PFSK-1 (cell line): Measurements from ENCODE around the gene GPC6.

ENCODE experiments used
- FOXP2 ChIP-seq: optimal IDR thresholded peaks from 2 replicates; pipeline ENCODE3; 2011; ENCODE audit warnings: borderline replicate concordance, control low read depth, inconsistent platforms; ENCODE audit not compliant: insufficient read depth; ENCODE audit errors: extremely low read length, extremely low read depth
- POLR2AphosphoS5 ChIP-seq: IDR thresholded peaks from 2 replicates; pipeline ENCODE4 v1.6.1; 2012; ENCODE audit warnings: low read depth, mild to moderate bottlenecking, control low read depth, low read length, moderate library complexity
- SIN3A ChIP-seq: IDR thresholded peaks from 2 replicates; pipeline ENCODE4 v1.6.1; 2012; ENCODE audit warnings: mild to moderate bottlenecking, low read length, moderate library complexity, borderline replicate concordance; ENCODE audit not compliant: insufficient read depth
- TAF1 ChIP-seq: IDR thresholded peaks from 2 replicates; pipeline ENCODE4 v1.6.1; 2012; ENCODE audit warnings: low read length, control low read depth, borderline replicate concordance; ENCODE audit not compliant: insufficient read depth
- TF ChIP-seq, protein P1 (sequence below), 2 experiments: IDR thresholded peaks; 2 replicates each; pipeline versions ENCODE4 v1.6.1 to v1.8.0; 2011 to 2012; ENCODE audit warnings: low read depth in 2 of 2, low read length in 2 of 2, control low read depth in 1 of 2, inconsistent platforms in 1 of 2, mild to moderate bottlenecking in 1 of 2, moderate library complexity in 1 of 2; ENCODE audit not compliant: insufficient read depth in 1 of 2

Gene GPC6

GRCh38 chr13:93422980-93423543, 196.5 kb downstream of the GPC6 start:
- TF ChIP-seq, protein P1, sequence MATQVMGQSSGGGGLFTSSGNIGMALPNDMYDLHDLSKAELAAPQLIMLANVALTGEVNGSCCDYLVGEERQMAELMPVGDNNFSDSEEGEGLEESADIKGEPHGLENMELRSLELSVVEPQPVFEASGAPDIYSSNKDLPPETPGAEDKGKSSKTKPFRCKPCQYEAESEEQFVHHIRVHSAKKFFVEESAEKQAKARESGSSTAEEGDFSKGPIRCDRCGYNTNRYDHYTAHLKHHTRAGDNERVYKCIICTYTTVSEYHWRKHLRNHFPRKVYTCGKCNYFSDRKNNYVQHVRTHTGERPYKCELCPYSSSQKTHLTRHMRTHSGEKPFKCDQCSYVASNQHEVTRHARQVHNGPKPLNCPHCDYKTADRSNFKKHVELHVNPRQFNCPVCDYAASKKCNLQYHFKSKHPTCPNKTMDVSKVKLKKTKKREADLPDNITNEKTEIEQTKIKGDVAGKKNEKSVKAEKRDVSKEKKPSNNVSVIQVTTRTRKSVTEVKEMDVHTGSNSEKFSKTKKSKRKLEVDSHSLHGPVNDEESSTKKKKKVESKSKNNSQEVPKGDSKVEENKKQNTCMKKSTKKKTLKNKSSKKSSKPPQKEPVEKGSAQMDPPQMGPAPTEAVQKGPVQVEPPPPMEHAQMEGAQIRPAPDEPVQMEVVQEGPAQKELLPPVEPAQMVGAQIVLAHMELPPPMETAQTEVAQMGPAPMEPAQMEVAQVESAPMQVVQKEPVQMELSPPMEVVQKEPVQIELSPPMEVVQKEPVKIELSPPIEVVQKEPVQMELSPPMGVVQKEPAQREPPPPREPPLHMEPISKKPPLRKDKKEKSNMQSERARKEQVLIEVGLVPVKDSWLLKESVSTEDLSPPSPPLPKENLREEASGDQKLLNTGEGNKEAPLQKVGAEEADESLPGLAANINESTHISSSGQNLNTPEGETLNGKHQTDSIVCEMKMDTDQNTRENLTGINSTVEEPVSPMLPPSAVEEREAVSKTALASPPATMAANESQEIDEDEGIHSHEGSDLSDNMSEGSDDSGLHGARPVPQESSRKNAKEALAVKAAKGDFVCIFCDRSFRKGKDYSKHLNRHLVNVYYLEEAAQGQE (IDR thresholded peaks at IDR 0.05; ENCODE audit: insufficient read depth in 1 of 2, low read depth in 2 of 2, low read length in 2 of 2), result no peak
- TF ChIP-seq POLR2AphosphoS5 (no peak), FOXP2 (no peak), SIN3A (no peak), TAF1 (no peak)

GRCh38 chr13:93425411-93425810, 198.8 kb downstream of the GPC6 start:
- TF ChIP-seq SIN3A, result no peak
- TF ChIP-seq FOXP2, result no peak
- TF ChIP-seq POLR2AphosphoS5, result no peak
- no peak for TF ChIP-seq TAF1
- TF ChIP-seq, protein P1 (IDR thresholded peaks at IDR 0.05; ENCODE audit: insufficient read depth in 1 of 2, low read depth in 2 of 2, low read length in 2 of 2), result no peak

GRCh38 chr13:93430381-93430780, 203.8 kb downstream of the GPC6 start:
- TF ChIP-seq, protein P1 (IDR thresholded peaks at IDR 0.05; ENCODE audit: insufficient read depth in 1 of 2, low read depth in 2 of 2, low read length in 2 of 2), result no peak
- no peak for TF ChIP-seq TAF1
- TF ChIP-seq SIN3A, result no peak
- TF ChIP-seq FOXP2, result no peak
- TF ChIP-seq POLR2AphosphoS5, result no peak

DNA sequence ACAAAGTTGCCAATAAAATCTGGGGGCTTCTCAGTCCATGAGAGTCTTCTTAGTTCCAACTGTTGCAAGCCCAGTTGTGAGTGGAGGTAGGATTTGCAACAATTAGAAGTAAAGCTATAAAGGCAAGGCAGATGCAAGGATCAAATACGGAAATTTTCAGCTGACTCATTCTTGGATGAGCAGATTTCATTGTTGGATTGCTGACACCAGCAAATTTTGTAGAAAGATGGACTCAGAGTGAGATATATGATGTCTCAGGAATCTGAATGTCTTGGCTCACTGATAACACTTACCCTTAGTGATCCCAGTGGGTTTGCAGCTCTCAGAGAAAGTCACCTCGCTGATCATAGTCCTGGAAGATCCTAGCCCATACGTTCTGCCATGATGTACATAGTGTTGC, 209.0 kb downstream of the GPC6 start:
- TF ChIP-seq FOXP2 (no peak), TAF1 (no peak), POLR2AphosphoS5 (no peak), SIN3A (no peak)
- TF ChIP-seq, protein P1 (IDR thresholded peaks at IDR 0.05; ENCODE audit: insufficient read depth in 1 of 2, low read depth in 2 of 2, low read length in 2 of 2), result no peak

DNA sequence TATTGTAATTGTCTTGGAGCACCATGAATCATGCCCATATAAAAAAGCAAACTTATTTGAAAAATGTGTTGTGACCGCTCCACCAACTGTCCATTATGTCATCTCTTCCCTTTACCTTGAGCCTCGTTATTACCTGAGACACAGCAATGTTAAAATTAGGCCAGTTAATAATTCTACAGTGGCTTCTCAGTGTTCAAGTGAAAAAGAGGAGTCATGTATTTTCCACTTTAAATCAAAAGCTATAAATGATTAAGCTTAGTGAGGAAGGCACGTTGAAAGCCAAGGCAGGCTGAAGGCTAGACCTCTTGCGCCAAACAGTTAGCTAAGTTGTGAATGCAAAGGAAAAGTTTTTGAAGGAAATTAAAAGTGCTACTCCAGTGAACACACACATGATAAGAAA, 210.5 kb downstream of the GPC6 start:
- TF ChIP-seq, protein P1 (IDR thresholded peaks at IDR 0.05; ENCODE audit: insufficient read depth in 1 of 2, low read depth in 2 of 2, low read length in 2 of 2), result no peak
- TF ChIP-seq SIN3A (no peak), POLR2AphosphoS5 (no peak), TAF1 (no peak), FOXP2 (no peak)
